HG03432 (cell line): ENCODE results near the gene SRRM4.
"Not testable (repeated sequence)": the region's sequence is repeated elsewhere in the genome, so short reads cannot be mapped to it uniquely, and the experiment has no call there.

Source experiments
- ATAC-seq: cut with Tn5 transposase; IDR thresholded peaks from one replicate; pipeline ENCODE4 v1.9.1; 2021; ENCODE audit warnings: mild to moderate bottlenecking, moderate library complexity; ENCODE audit not compliant: unreplicated experiment

SRRM4 gene

DNA sequence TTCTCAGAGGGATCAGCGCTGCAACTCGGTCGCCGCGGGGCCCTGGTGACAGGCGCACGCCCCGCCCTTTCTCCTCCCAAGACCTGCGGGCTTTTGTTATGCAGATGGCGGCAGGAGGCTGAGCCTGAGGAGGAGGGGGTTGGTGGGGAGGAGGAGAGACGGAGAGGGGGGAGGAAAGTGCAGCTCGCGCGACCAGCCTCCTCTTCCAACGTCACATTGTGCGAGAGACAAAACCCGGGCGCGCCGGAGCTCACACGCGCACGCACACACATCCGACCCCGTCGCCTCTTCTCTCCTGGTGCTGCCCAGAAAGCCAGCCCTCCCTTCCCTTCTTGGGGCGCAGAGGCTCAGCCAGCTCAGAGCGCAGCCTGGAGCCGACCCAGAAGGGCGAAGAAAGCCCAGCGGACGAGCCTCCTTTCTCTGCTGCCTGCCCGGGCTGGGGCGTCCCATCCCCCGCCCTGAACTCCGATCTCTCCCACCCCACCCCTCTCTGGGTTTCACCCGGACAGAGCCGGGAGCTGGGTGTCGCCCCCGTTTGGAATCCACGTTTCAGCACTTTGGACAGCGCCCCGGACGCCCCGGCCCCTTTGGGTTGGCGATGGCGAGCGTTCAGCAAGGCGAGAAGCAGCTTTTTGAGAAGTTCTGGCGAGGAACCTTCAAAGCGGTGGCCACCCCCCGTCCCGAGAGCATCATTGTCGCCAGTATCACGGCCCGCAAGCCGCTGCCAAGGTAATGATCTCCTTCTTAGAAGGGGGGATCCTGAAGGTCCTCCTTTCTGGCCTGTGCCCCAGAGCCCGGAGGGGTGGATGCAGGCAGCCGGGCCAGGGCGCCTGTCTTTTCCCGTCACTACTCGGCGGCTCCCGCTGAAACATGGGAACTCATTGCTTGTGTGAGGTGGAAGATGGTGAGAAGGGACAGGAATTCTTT is at the start of gene SRRM4:
SRRM4 (plus strand) TSS at position 257 of the 927 bp plus-strand sequence; CDS start at position 599, 342 bp downstream.
- ATAC-seq: no peak

DNA sequence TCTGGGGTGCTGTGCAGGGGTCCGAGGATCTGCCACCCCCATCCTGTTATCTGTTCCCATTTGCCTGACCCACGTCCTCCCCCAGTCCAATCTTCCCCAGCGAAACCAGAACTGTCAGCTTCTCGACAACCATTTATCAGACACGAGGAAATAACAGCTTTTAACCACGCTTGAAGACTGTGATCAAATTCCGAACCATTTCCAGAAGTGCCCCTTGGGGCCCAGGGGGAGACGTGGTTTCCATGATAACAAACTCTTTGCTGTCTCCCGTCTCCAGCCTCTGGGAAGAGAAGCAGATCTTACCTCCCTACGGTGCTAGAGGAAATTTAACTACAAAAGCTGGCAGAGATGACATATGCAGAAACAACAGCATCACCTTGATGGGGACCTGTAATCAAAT is 35.1 kb upstream of the SRRM4 start:
- ATAC-seq: no peak

DNA sequence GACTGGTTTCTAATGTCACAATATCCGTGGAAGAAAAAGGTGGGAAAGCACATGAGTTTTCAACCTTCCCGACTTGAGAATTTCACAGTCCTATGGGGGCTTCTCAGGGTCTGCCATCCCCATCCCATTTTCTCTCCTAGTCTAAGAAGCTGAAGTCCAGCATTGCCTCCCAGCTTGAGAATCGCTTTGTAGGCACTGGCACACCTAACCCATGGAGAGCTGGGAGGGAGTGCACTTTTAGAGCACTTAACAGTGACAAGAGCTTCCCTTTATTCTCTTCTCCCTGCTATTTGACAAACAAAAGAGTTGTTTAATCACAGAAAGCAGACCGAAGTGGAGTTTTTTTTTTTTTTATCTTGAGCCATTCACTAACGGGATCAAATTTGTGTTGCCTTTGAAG is 22.8 kb upstream of the SRRM4 start:
- ATAC-seq: no peak

DNA sequence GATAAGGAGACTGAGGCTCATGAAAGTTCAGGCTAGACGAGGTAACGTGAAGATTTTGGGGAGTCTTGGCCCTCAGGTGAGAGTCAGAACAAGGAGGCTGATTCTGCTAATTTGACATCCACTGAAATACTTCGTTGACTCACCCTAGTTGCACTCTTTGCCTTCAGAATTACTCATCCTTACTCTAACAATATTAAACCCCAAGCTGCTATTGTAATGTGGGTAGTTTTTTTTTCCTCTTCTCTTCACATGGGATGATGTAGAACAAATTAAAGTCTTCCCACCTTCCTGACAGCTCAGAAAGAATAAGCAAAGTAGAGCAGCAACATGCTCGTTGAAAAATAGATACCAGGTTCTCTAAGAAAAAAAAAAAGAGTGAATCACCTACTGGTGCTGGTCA is 22.0 kb upstream of the SRRM4 start:
- no peak for ATAC-seq

- no peak for ATAC-seq
Observed at GRCh38 chr12:118959985-118960560, 21.3 kb upstream of the SRRM4 start.

DNA sequence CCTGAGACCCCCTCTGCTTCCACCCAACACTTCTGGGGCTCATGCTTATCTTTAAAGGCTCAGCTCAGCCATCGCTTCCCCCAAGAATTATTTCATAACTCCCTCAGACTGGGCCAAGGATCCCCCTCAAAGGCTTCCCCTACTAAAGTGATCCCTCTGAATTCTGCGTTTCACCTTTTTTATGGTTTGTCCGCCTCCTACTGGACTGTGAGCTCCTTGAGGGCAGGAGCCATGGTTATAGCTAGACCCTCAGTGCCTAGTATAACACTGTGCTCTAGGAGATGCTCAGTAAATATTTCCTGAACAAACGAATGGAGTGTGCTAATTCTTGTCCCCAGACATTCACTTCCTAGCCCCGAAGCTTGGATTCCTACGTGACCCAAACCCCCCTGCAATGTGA is 20.5 kb upstream of the SRRM4 start:
- ATAC-seq: no peak

- ATAC-seq: no peak
Observed at GRCh38 chr12:118964988-118965387, 16.4 kb upstream of the SRRM4 start.

DNA sequence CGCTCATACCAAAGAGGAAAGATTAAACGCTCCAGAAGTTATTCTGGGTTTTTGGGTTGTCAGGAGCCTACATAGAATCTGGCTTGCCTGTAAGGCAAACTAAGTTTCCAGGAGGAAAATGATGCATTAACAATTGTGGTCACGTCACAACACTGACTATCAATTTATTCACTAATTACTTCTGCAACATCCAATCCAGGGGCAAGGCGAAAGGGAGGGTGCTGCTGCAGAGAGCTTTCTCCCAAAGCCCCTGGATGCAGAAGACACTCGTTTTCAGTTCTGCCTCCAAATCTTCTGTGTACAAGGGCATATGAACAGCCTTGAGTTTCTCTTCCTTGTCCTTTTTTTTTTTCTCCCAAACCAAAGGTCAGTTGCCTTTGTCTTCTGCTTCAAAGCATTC is 10.5 kb upstream of the SRRM4 start:
- no peak for ATAC-seq

DNA sequence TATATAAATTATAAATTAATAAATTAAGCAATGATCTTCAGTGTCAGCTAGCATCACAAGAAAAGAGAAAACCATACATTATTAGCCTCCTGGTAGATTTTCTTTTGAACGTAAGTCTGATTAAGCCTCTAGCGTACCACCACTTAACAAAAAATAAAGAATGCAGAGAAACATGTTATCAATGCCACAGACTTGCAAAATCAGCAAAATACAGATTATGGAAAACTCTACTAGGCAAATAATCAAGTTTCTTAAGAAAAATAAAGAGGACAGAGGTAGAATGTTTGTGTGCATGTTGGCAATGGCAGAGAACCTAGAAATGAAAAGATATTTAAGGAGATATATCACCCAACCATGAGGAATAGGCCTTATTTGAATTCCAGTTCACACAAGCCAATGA is 8.4 kb upstream of the SRRM4 start:
- no peak for ATAC-seq

GRCh38 chr12:118979763-118980406 is 1.5 kb upstream of the SRRM4 start:
- peak; percentile 48 for ATAC-seq

GRCh38 chr12:118980407-118981014 is 830 bp upstream of the SRRM4 start:
- ATAC-seq: no peak

GRCh38 chr12:118982302-118982701 is 961 bp downstream of the SRRM4 start:
- no peak for ATAC-seq

DNA sequence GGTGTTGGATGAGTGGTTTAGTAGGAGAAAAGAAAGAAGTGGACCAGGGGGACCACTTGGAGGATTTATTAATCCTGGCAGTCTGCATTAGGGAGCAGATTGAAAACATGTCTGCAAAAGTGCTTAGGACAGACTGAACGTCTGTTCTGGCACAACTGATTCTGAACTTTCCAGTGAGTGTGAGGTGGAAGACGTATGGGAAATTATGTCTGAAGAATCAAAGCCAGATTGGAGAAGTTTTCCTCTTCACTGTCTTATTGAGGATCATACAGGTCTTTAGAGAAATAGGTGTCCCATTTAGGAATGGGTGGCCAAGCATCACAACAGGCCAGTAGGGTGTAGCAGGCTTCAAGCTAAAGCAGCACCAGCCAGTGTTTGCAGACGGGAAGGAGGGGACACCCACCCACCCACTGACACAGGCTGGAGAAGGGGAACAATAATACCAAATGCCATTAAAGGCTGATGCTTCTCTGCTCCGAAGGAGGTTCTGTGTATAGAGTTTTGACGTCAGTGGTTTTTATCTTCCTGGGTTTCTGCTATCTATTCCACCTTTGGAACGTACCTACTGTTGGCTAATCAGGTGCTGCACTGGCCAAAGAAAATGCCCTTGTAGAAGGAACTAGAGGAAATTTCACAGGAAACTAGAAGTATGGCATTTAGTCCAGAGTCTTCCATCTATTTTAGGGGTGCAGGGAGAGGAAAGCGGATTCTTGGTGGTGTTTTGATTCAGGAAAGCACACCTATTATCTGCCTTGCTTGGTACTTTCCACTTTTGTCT is 1.8 kb downstream of the SRRM4 start:
- ATAC-seq: no peak

DNA sequence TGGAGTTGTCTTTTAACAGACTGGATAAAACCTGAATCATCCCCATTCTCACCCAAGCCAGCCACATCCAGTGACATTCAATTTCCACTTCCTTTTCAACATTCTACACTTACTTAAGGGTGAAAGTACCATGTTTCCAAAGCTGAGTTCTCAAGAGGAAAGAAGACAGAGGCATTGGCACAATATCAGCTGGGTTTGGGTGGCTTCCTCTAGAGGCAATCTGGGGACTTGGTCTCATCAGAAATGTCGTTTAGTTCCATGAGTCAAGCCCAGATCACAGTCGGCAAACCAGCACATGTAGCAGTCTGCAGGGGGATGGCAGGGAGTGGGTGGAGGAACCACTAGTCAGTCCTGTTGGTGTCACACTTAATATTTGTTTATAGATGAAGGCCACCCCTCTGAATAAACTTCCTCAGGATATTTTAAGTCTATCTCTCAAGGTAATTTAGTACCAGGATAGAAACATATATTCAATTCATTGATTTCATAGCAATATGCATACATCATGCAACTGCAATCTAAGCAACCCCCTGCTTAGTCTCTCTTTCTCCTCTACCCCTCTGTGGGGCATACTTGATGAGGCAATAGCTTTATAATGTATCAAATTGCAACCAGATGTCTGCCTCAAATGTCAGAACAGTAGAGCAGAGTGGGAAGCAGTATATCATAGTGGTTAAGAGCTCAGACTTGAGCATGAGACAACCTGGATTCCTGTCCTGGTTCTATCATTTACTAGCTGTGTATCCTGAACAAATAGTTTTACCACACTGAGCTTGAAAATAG is 3.0 kb downstream of the SRRM4 start:
- no peak for ATAC-seq

DNA sequence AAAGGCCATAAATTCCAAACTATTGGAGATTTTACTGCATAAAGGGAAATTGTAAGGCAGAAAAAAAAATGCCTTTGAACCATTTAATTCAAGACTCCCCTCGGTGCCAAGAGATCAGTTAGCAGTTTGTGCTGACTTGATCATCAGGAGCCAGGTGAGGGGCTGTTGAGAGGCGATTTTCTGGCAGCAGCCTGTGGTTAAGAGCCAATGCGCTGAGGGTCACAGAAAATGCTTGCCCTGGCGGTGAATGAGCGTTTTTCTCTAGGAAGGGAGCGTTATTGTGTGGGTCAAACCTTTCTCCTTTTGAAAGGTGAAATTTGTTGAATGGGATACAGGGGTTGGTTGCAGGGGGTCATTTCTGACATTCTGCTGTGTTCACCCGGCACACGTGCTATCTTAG is 4.7 kb downstream of the SRRM4 start:
- no peak for ATAC-seq

DNA sequence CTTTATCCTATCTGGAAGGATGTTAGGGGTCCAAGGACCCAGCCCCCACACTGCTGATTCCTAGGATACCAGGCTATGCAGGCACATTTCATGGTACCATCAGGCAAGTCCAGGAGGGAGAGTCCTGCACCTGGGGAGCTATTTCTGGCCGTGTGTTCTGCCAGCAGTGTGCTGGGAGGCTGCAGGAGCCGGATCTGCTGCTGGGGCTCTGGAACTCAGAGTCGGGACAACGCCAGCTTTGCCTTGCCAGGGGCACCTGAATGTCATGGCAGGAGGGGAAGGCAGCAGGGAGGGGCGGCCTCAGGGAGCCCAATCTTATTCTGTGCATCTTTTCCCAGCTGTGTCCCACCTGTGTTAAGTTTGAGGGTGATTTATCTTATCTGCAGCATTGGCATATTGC is 17.8 kb downstream of the SRRM4 start:
- ATAC-seq: no peak

DNA sequence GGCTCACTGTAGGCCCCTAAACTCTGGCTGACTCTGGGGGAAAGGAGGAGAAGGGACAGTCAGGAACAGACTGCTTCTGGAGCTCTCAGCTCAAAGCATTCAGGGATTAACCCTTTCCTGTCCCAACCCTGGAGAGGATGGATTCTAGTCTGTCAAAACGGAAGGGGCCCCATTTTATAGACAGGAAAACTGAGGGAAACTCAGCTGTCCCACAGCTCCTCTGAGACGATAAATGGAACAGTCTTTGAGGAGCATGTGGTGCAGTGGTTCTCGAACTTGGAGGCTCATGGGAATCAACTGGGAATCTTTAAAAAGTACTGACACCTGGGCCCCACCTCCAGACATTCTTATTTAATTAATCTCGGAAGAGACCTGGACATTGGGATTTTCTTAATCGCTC is 23.7 kb downstream of the SRRM4 start:
- ATAC-seq: no peak

DNA sequence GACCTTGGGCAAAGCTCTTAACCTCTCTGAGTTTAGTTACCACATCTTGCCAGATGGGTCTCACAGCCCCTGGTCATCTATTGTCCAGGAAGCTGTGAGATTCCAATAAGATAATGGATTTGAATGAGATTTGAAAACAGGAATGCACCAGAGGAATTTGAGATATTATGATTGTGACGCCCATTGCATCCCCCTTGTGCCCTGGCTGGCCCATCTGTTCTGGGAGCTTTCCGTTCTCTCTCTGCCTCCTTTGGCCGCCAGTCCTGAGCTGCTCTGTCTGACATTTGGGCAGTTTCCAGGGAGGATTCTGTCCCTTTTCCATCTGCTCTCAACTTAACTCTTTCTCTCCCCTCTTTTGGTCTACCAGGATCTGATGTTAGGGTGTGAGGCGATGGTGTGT is 24.6 kb downstream of the SRRM4 start:
- ATAC-seq: no peak

DNA sequence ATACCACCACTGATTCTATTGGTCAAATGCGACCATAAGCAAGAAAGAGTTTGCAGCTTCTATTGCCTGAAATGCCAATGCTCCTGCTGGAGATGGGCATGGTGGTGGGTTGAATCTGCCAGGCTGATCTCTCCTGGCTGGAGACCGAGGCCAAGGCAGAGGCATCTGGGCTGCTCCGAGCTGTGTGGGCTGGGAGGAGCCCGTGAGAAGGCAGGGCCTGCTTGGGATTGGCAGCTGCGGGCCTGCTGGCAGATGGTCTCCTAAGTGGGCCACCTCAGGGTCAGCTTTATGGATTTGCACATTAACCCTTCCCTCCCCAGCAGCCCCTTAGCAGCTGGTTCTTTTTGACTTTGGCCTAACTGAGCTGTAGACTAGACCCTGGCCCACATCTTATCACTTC is 25.4 kb downstream of the SRRM4 start:
- ATAC-seq: no peak

DNA sequence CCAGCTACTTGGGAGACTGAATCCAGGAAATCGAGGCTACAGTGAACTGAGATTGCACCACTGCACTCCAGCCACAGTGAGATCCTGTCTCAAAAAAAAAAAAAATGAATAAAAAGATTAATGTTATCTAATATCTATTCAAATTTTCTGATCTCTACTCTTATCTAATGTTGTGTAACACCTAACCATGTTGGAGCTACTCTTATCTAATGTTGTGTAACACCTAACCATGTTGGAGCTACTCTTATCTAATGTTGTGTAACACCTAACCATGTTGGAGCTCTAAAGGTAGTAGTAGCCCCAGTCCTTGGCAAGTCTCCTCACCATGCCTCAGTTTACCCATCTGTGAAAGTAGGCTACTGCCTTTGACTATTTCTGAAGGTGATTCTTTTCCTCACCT is 26.9 kb downstream of the SRRM4 start:
- ATAC-seq: not testable (repeated sequence)
